ENCODE measurements around the gene MAPRE2.

MAPRE2 gene

GRCh38 chr18:35063875-35064690, 22.9 kb downstream of the MAPRE2 start:
- DNase-seq, result no peak

DNA sequence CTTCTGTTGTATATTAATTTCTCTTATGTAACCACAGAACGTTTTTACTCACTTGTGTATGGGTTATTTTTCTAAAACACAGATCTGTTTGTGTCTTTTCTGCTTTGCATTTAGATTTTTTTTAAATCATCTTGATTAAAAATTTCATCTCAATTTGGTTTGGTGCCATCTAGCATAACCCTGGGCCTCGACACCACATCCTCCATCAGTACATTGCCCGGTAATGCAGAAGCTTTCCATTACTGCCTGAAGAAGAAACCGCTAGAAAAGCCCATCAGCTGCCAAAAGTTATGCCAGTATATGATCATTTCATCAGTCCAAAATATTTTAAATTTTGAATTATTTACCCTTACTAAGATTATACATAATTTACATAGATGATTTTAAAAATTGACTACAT, 26.2 kb downstream of the MAPRE2 start:
- DNase-seq, result no peak

GRCh38 chr18:35071819-35072247, 30.6 kb downstream of the MAPRE2 start:
- DNase-seq, result no peak

GRCh38 chr18:35072616-35073015, 31.4 kb downstream of the MAPRE2 start:
- DNase-seq, result no peak

DNA sequence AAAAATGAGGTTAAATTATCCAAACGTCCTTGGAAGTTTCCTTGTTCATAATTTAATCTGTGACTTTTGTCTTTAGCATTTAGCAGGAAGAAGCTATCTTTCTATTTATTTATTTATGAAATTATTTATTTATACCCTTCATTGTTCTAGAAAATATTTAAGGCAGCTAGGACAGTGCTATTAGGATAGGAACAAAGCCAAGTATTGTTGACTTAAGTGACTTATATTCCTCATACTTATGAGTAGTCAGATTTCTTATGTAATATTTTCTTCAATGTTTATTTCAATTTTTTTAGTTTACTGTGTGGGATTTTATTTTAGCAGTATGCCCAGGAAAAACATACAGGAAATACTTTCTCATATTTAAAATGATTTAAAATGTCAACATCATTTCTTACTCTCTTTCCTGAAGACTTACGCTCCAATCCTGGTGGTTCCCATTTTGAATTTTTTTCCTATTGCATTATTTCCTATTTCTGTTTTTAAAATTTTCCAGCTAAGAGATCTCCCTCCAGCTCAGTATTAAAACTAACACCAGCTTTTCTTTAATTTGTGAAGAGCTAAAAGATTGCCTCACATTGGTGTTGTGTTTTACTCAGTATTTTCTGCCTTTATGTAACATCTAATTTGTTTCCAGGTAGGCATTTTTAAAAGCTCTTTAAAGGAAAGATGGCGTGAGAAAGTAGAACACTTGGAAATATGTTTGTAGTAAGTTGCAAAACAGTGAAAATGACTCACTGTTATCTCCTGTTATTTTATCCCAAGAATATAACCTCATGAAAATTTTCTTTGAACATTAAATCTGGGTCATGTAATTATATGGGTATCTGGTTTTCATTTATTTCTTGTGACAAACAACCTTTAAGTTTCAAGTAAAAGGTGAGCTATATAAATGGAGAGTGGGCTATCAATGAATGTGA, 32.2 kb downstream of the MAPRE2 start:
- DNase-seq, result no peak

GRCh38 chr18:35074581-35074980, 33.4 kb downstream of the MAPRE2 start:
- no peak for DNase-seq

- no peak for DNase-seq
Measured at GRCh38 chr18:35075132-35075531, 33.9 kb downstream of the MAPRE2 start.

DNA sequence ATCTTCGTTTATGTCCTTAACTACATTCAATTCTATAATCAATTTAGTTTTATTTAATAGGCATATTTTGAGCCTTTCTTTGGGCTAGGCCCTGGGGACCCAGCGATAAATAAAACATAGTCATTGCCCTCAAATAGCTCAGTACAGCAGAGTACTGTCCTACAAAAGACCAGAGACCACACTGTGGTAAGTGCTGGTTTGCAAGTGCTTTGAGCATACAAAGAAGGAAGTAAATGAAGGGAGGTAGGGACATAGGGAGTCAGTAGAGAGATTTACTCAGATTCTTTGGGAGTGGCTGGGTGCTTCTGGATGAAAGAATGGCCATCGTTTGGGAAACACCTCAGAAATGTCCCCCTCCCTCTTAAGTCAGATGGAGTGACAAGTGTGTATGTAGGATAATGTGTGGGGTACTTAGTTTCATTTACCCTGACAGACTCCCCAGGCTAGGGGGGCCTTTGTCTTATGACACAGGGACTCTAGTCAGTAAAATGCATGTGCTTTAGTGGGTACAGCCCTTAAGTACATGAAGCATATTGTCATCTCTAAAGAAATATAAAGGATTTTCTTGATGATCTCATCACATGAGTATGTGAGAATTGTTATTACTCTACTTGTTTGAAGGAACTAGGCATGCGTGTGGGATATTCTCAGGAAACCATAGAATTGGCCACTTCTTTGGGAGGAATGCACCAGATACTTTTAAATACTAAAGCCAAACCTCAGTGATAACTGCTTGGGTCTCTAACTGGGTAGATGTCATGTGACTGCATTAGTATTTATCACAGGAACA, 35.1 kb downstream of the MAPRE2 start:
- DNase-seq, result no peak

DNA sequence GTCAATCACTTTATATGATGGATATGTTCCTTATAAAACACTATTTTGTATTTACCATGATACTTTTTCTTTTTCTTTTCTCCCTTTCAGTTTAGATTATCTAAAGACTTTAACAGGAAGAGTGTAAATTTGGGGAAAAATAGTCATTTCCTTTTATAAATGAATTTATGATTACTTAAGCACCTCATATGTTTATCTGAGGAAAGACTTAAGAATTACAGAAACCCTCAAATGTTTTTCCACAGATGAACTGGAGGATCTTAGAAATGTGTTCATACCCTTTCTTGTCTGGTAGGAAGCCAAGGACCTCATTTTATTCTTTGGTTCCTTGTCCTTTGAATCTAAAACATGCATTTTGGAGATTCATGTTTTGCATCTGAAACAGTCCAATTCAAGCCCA, 36.7 kb downstream of the MAPRE2 start:
- no peak for DNase-seq

DNA sequence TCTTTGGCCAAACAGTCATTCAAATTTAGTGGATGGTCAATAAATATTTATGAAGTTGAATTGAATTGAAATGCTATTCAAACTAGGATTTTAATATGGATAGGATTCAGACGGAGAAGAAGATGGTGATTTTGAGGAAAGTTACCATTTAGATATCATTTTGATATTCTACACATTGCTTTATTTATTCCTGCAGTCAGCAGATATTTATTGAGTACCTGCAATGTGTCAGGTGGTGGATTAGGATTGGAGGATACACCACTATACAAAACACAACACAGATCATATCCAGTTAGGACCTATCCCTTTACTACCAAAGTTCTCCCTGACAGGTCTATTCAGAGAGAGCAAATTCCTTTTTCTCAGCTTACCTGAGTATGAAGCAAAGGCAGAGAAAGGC, 38.8 kb downstream of the MAPRE2 start:
- no peak for DNase-seq

GRCh38 chr18:35083174-35083712, 42.0 kb downstream of the MAPRE2 start:
- DNase-seq, result no peak

DNA sequence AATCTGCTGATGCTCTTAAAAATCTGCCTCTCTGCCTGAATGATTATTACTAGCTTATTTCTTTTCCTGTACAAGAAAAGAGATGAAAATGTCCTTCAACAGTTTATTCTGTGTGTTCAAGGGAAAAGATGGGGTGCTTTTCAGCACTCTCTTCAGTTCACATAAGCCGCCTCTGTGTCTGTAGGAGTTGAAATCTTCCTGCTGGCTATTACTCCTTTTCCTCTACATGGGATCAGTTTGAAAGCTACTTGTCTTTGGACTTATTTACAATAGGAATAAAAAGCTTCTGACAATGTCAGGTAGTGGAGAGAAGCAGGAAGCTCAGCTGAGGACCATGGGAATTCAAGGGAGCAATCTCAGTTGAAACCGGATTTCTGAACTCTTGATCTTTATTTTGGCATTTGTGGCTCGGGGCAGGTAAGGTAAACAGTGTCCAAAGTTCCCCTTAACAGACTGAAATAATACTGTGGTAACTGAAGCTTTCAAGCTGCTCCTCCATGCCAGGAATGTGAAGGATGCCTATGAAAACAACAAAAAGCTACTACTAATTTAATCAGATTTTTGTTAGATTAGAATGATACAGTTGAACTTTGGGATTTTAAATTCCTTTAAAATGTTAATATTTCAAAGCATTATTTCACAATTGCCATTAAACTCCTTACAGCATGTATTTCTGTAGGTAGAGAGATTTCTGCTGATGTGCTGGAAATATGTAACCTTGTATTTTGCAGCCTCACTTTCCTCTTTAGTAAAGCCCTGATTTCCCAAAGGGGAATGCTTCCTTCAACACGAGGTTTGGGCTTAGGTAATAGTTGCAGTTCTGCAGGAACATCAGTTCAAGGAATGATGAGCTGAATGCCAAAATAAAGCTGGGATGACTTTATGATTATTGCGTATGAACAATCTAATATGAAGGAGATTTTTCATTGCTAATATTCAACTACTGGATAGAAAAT, 43.6 kb downstream of the MAPRE2 start:
- no peak for DNase-seq

DNA sequence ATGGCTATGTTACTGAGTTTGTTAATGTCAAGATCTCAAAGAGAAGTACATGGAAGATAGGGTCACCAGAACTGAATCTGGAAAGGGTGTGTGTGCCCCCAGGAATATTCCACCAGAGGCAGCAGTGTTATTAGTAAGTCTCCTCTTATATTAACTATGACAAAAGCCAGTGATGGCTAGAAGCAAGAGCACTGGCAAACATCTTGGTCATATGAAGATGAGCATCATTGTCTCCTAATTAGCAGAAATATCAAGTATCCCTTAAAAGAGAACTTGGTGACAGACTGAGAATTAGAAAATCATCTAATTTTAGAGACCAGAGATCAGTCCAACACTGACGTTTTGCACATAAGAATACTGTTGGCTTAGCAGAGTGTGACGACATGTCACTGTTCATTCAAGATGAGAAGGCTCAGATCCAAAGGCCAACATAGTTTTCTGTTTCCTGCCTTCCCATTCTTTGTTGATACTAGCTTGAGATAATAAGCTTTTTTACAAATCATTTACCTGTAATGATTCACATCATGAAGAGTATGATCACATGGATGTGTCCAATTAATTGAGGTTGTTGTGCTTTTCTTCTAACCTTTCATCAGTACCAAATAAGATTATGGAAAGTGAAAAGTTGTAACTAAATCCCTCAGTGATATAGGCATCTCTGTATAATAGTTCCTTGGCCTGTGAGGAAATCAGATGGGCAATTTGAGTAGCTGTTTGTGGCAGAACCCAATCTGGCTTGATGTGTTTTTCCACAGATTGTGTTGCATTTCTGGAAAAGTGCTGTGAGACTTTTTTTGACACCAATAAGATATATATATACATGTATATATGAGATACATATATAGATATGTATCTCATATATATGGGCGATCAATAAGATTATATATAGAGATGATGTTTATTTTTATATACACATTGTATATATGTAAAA, 44.5 kb downstream of the MAPRE2 start:
- no peak for DNase-seq

GRCh38 chr18:35086704-35087103, 45.5 kb downstream of the MAPRE2 start:
- DNase-seq, result no peak

GRCh38 chr18:35087726-35088125, 46.5 kb downstream of the MAPRE2 start:
- DNase-seq, result no peak

- no peak for DNase-seq
Measured at GRCh38 chr18:35088921-35089320, 47.7 kb downstream of the MAPRE2 start.

DNA sequence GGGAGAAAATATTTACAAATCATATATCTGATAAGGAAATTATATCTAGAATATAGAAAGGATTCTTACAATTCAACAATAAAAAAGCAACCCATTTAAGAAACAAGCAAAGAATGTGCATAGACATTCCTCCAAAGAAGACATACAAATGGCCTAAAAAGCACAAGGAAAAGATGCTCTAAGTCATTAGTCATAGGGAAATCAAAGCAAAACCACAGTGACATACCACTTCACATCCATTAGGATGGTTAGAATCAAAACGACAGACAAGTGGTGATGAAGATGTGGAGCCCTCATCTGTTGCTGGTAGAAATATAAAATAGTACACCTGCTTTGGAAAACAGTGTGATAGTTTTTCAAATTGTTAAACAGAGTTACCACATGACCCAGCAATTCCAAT, 48.2 kb downstream of the MAPRE2 start:
- no peak for DNase-seq

- DNase-seq, result no peak
Measured at GRCh38 chr18:35089891-35090550, 48.8 kb downstream of the MAPRE2 start.

GRCh38 chr18:35091841-35092240, 50.6 kb downstream of the MAPRE2 start:
- no peak for DNase-seq

Measured in T-helper 2 cell (primary cell).